Gastrocnemius medialis (tissue), 4 donors: ENCODE measurements around the gene SORBS2. TPM values are rescaled to one million over a fixed set of nuclear protein-coding genes. Genes with fewer than 3 reads are reported as not detected.

ENCODE experiments used
- ATAC-seq, 2 donors: fragments of 150-250 bp; one replicate each; pipeline ENCODE4 v1.9.1; 2016
- DNase-seq, 2 donors: peaks; one replicate each; pipeline ENCODE4 v3.0.0-alpha.2; 2019
- H3K27ac ChIP-seq, 4 donors: fragments of 200-600 bp; sonication (generic); 1 replicate in 1 of 4; 2 replicates in 3 of 4; pipeline ENCODE4 v1.5.1; 2016 to 2018; ENCODE audit warnings: mild to moderate bottlenecking in 2 of 4, moderate library complexity in 1 of 4
- H3K27me3 ChIP-seq, 3 donors: fragments of 200-600 bp; sonication (generic) in 2 of 3; 1 replicate in 1 of 3; 2 replicates in 2 of 3; pipeline versions ENCODE4 v1.5.1 to v1.6.0; 2016 to 2019; ENCODE audit warnings: mild to moderate bottlenecking in 1 of 3, moderate library complexity in 1 of 3
- H3K36me3 ChIP-seq, 2 donors: fragments of 200-600 bp; sonication (generic) in 1 of 2; one replicate each; pipeline ENCODE4 v1.5.1; 2017 to 2018
- H3K4me1 ChIP-seq, 2 donors: fragments of 200-600 bp; sonication (generic) in 1 of 2; one replicate each; pipeline ENCODE4 v1.5.1; 2016 to 2017; ENCODE audit warnings: mild to moderate bottlenecking in 2 of 2
- H3K4me3 ChIP-seq, 4 donors: fragments of 200-600 bp; sonication (generic) in 3 of 4; 1 replicate in 1 of 4; 2 replicates in 3 of 4; pipeline ENCODE4 v1.5.1; 2016 to 2019; ENCODE audit warnings: mild to moderate bottlenecking in 2 of 4
- H3K9me3 ChIP-seq, 3 donors: fragments of 200-600 bp; sonication (generic) in 2 of 3; 1 replicate in 1 of 3; 2 replicates in 2 of 3; pipeline ENCODE4 v1.5.1; 2016 to 2019
- CTCF ChIP-seq, 5 experiments: fragments of 450-650 bp in 3 of 5; fragments of 200-600 bp in 2 of 5; sonication (generic) in 2 of 5; IDR thresholded peaks in 4 of 5; conservative IDR thresholded peaks in 1 of 5; 1 replicate in 4 of 5; 2 replicates in 1 of 5; pipeline ENCODE4 v1.5.1; 2016 to 2019; ENCODE audit warnings: antibody characterized with exemption in 5 of 5, mild to moderate bottlenecking in 3 of 5, moderate library complexity in 3 of 5
- POLR2A ChIP-seq, 2 donors: fragments of 450-650 bp; IDR thresholded peaks; one replicate each; pipeline ENCODE4 v1.6.1; 2017; ENCODE audit warnings: antibody characterized with exemption in 2 of 2, mild to moderate bottlenecking in 2 of 2, moderate library complexity in 2 of 2
- in situ Hi-C, 4 donors: fragments of 200-750 bp; cut with MboI; loops; one replicate each; pipeline versions ENCODE4 v1.15.0 to v1.8.0; 2017; ENCODE audit warnings: low sequenced_read_pairs in 4 of 4
- intact Hi-C: fragments of 100-400 bp; cut with DNase I; formaldehyde crosslinking; loops from one replicate; pipeline ENCODE4 v1.15.1; 2023; ENCODE audit warnings: low total_unique reads
- total RNA-seq, 4 donors: library from RNA; depleted of rRNA; stranded (reverse); fragments of >200 nt; gene quantifications; one replicate each; pipeline versions ENCODE4 v1.1.0 to v1.2.3, GENCODE V29; 2016

The SORBS2 gene
- total RNA-seq, 4 donors from 2014 or later, result 15.3 to 64.5 (median 17.4) TPM

- ATAC-seq (no peak), DNase-seq (no peak)
- TF ChIP-seq CTCF (IDR thresholded peaks at IDR 0.05 in 4 of 5, conservative IDR thresholded peaks at IDR 0.05 in 1 of 5) (no peak), POLR2A (IDR thresholded peaks at IDR 0.05) (no peak)
- no peak overlapping the region for H3K4me3 ChIP-seq
- H3K9me3 ChIP-seq, result no peaks in the 10 kb centered on the region
- no peak overlapping the region for H3K27ac ChIP-seq
- H3K27me3 ChIP-seq, result no peaks in the 10 kb centered on the region
- H3K36me3 ChIP-seq, result no peaks in the 10 kb centered on the region
- in situ Hi-C loops (loop anchor here in 1 of 4 donors (25.0 kb wide), 1 partner anchor 412 kb away; the partner anchor contains the start of genes CFAP97 and SNX25), intact Hi-C loops (no loop called here)
- no peaks in the 10 kb centered on the region for H3K4me1 ChIP-seq
Observed at GRCh38 chr4:185624259-185624589, 187.8 kb downstream of the SORBS2 start.

DNA sequence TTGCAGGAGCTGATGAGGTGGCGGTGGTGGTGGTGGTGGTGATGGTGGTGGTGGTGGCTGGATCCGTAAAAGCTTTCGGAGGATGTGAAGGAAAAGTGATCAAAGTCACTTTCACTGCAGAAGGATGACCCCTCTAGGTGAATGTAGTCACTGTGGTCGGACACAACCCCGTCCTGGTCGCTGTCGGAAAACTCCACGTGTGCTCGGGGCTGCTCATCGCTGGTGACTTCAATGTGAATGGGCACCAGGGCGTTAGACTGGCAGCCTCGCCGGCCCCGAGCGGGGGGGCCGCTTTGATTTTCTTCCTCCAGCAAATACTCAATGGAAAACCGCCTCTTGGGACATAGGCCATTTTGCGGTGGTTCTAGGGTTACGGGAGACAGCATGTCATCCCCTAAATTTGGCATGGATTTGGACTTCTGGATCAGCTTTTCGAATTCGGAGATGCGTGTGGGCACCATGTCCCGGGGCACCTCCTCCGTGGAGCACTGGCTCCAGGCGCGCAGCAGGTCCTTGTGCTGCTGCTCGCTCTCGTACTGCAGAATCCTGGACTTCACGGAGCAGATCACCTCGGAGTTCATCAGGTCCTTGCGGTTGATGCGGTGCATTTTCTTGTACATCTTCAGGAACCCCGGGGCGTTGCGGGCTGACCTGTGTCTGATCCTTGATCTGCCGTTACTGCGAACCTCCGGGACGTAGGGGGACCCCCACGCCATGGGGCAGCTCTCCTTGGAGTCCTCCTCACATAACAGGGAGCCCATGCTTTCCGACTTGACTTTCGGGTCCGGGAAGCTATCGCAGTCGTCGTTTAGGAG, 188.3 kb downstream of the SORBS2 start:
- in situ Hi-C loops (loop anchor here in 1 of 4 donors (25.0 kb wide), 1 partner anchor 411 kb away; the partner anchor contains the start of genes CFAP97 and SNX25), intact Hi-C loops (no loop called here)
- Histone ChIP-seq H3K4me1 (no peaks in the 10 kb centered on the region), H3K27me3 (no peaks in the 10 kb centered on the region), H3K27ac (no peak overlapping the region), H3K4me3 (no peak overlapping the region), H3K9me3 (no peaks in the 10 kb centered on the region), H3K36me3 (no peaks in the 10 kb centered on the region)
- TF ChIP-seq CTCF (IDR thresholded peaks at IDR 0.05 in 4 of 5, conservative IDR thresholded peaks at IDR 0.05 in 1 of 5), result no peak
- ATAC-seq (no peak), DNase-seq (no peak)

GRCh38 chr4:185608185-185608584, 203.8 kb downstream of the SORBS2 start:
- intact Hi-C loops (no loop called here), in situ Hi-C loops (loop anchor here in 1 of 4 donors (25.0 kb wide), 1 partner anchor 396 kb away; the partner anchor contains the start of genes CFAP97 and SNX25)
- H3K36me3 ChIP-seq, result no peaks in the 10 kb centered on the region

GRCh38 chr4:185602397-185602796, 209.6 kb downstream of the SORBS2 start:
- Histone ChIP-seq H3K4me3 (no peak overlapping the region), H3K9me3 (no peaks in the 10 kb centered on the region), H3K27me3 (no peaks in the 10 kb centered on the region), H3K27ac (no peak overlapping the region), H3K36me3 (no peaks in the 10 kb centered on the region), H3K4me1 (peaks cover 1 to 7% of the 10 kb centered on the region in 2 donors)
- no peak for DNase-seq
- in situ Hi-C loops (loop anchor here in 1 of 4 donors (25.0 kb wide), 1 partner anchor 390 kb away; the partner anchor contains the start of genes CFAP97 and SNX25), intact Hi-C loops (no loop called here)
- TF ChIP-seq CTCF (IDR thresholded peaks at IDR 0.05 in 4 of 5, conservative IDR thresholded peaks at IDR 0.05 in 1 of 5) (no peak), POLR2A (IDR thresholded peaks at IDR 0.05) (no peak)
- ATAC-seq, result no peak

More at GRCh38 chr4:185608185-185608584, 203.8 kb downstream of the SORBS2 start:
- TF ChIP-seq POLR2A (IDR thresholded peaks at IDR 0.05) (no peak), CTCF (IDR thresholded peaks at IDR 0.05 in 4 of 5, conservative IDR thresholded peaks at IDR 0.05 in 1 of 5) (no peak)
- H3K27ac ChIP-seq, result no peak overlapping the region
- H3K4me1 ChIP-seq, result no peaks in the 10 kb centered on the region
- H3K27me3 ChIP-seq, result no peaks in the 10 kb centered on the region
- H3K9me3 ChIP-seq, result no peaks in the 10 kb centered on the region
- DNase-seq (no peak), ATAC-seq (no peak)
- no peak overlapping the region for H3K4me3 ChIP-seq
